ENCODE results near the gene ATXN1. TPM values are rescaled to one million over a fixed set of nuclear protein-coding genes. Genes with fewer than 3 reads are reported as not detected.

ATXN1 gene
- total RNA-seq, 4 donors from 2014 or later = 42.4 to 74.9 (median 52.1) TPM

DNA sequence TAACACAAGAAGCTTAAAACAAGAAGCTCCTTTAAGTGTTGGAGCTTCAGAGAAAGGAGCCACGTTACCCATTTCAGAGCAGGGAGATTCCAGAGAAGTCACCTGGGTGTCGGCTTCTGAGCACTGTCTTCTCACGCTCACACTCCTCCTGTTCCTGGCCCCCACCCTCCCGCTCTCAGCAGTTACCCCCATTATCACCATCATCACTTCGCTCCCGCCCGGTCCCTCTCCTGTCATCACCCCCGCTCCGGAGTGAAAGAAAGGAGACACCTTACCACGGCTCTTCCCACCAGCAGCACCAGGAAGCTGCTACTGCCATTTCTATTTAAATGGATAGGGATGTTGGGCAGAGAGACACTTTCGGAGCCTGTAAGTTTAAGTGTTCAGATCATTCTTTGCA, 399.0 kb downstream of the ATXN1 start:
- Histone ChIP-seq H3K4me1 (peaks cover 0 to 4% (median 0%) of the 10 kb centered on the region in 4 donors), H3K36me3 (no peaks in the 10 kb centered on the region), H3K4me3 (no peak overlapping the region), H3K27ac (replicated peaks in 1 of 4) (no peak overlapping the region), H3K9me3 (no peaks in the 10 kb centered on the region), H3K27me3 (no peaks in the 10 kb centered on the region)
- TF ChIP-seq POLR2A (IDR thresholded peaks at IDR 0.05; ENCODE audit: low read depth) = no peak
- no peak for TF ChIP-seq EP300 (IDR thresholded peaks at IDR 0.05)
- TF ChIP-seq POLR2AphosphoS5 (IDR thresholded peaks at IDR 0.05) = no peak
- TF ChIP-seq, protein P1, sequence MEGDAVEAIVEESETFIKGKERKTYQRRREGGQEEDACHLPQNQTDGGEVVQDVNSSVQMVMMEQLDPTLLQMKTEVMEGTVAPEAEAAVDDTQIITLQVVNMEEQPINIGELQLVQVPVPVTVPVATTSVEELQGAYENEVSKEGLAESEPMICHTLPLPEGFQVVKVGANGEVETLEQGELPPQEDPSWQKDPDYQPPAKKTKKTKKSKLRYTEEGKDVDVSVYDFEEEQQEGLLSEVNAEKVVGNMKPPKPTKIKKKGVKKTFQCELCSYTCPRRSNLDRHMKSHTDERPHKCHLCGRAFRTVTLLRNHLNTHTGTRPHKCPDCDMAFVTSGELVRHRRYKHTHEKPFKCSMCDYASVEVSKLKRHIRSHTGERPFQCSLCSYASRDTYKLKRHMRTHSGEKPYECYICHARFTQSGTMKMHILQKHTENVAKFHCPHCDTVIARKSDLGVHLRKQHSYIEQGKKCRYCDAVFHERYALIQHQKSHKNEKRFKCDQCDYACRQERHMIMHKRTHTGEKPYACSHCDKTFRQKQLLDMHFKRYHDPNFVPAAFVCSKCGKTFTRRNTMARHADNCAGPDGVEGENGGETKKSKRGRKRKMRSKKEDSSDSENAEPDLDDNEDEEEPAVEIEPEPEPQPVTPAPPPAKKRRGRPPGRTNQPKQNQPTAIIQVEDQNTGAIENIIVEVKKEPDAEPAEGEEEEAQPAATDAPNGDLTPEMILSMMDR (IDR thresholded peaks at IDR 0.05) = no peak
- intact Hi-C loops (cut with DNase I) = no loop called here
- WGBS = 92% methylated on average over 11 of the region's 11 CpGs
- no peak for DNase-seq (ENCODE audit: extremely low spot score)

GRCh38 chr6:16361861-16362260, 399.4 kb downstream of the ATXN1 start:
- no peak for DNase-seq (ENCODE audit: extremely low spot score)
- WGBS = 80% methylated on average over 8 of the region's 8 CpGs
- no peaks in the 10 kb centered on the region for H3K36me3 ChIP-seq

GRCh38 chr6:16361121-16361520, 400.1 kb downstream of the ATXN1 start:
- Histone ChIP-seq H3K36me3 (no peaks in the 10 kb centered on the region), H3K4me1 (peaks cover 0 to 8% (median 0%) of the 10 kb centered on the region in 4 donors), H3K9me3 (no peaks in the 10 kb centered on the region), H3K27ac (replicated peaks in 1 of 4) (no peak overlapping the region), H3K27me3 (no peaks in the 10 kb centered on the region), H3K4me3 (no peak overlapping the region)
- TF ChIP-seq POLR2AphosphoS5 (IDR thresholded peaks at IDR 0.05) (no peak), POLR2A (IDR thresholded peaks at IDR 0.05; ENCODE audit: low read depth) (no peak), EP300 (IDR thresholded peaks at IDR 0.05) (no peak)
- TF ChIP-seq, protein P1 (IDR thresholded peaks at IDR 0.05) = no peak
- intact Hi-C loops (cut with DNase I) = no loop called here
- 86% methylated on average over 4 of the region's 4 CpGs for WGBS
- DNase-seq (ENCODE audit: extremely low spot score) = no peak

More at GRCh38 chr6:16361861-16362260, 399.4 kb downstream of the ATXN1 start:
- Histone ChIP-seq H3K27ac (replicated peaks in 1 of 4) (no peak overlapping the region), H3K4me3 (no peak overlapping the region), H3K4me1 (peaks cover 0 to 4% (median 0%) of the 10 kb centered on the region in 4 donors), H3K27me3 (no peaks in the 10 kb centered on the region), H3K9me3 (no peaks in the 10 kb centered on the region)
- intact Hi-C loops (cut with DNase I) = no loop called here
- TF ChIP-seq POLR2A (IDR thresholded peaks at IDR 0.05; ENCODE audit: low read depth) (no peak), EP300 (IDR thresholded peaks at IDR 0.05) (no peak), POLR2AphosphoS5 (IDR thresholded peaks at IDR 0.05) (no peak)
- TF ChIP-seq, protein P1 (IDR thresholded peaks at IDR 0.05) = no peak

- no peak for DNase-seq (ENCODE audit: extremely low spot score)
- Histone ChIP-seq H3K27ac (replicated peaks in 1 of 4) (no peak overlapping the region), H3K4me1 (peaks cover 0 to 10% (median 0%) of the 10 kb centered on the region in 4 donors), H3K4me3 (no peak overlapping the region), H3K9me3 (no peaks in the 10 kb centered on the region), H3K27me3 (no peaks in the 10 kb centered on the region), H3K36me3 (no peaks in the 10 kb centered on the region)
- WGBS = 80% methylated on average over 3 of the region's 3 CpGs
- TF ChIP-seq EP300 (IDR thresholded peaks at IDR 0.05) (no peak), POLR2AphosphoS5 (IDR thresholded peaks at IDR 0.05) (no peak), POLR2A (IDR thresholded peaks at IDR 0.05; ENCODE audit: low read depth) (no peak)
- TF ChIP-seq, protein P1 (IDR thresholded peaks at IDR 0.05) = no peak
- intact Hi-C loops (cut with DNase I) = no loop called here
These were observed 400.9 kb downstream of the ATXN1 start for GRCh38 chr6:16360365-16360764.

DNA sequence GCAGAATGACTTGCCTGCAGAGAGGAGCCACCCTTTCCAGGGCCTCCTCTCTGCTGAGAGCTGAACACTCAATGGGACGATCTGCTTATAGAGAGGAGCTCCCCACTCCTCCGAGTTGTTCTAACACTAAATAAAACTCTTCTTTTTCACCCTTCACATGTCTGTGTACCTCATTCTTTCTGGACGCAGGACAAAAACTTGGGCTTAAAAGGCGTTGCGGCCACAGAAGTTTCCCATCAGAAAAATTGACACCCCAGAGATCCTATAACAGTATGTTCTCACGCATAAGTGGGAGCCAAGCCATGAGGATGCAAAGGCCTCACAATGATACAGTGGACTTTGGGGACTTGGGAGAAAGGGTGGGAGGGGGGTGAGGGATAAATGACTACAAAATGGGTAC, 401.7 kb downstream of the ATXN1 start:
- no peaks in the 10 kb centered on the region for H3K27me3 ChIP-seq
- intact Hi-C loops (cut with DNase I) = no loop called here
- DNase-seq (ENCODE audit: extremely low spot score) = no peak
- no peaks in the 10 kb centered on the region for H3K9me3 ChIP-seq
- no peak for TF ChIP-seq POLR2A (IDR thresholded peaks at IDR 0.05; ENCODE audit: low read depth)
- no peak for TF ChIP-seq EP300 (IDR thresholded peaks at IDR 0.05)
- no peak for TF ChIP-seq POLR2AphosphoS5 (IDR thresholded peaks at IDR 0.05)
- 94% methylated on average over 6 of the region's 6 CpGs for WGBS
- H3K4me3 ChIP-seq = no peak overlapping the region
- H3K4me1 ChIP-seq = peaks cover 0 to 10% (median 0%) of the 10 kb centered on the region in 4 donors
- no peak overlapping the region for H3K27ac ChIP-seq (replicated peaks in 1 of 4)
- H3K36me3 ChIP-seq = no peaks in the 10 kb centered on the region
